Measurements from ENCODE around the gene FAM216A. TPM values are rescaled to one million over a fixed set of nuclear protein-coding genes. Genes with fewer than 3 reads are reported as not detected.
A peak's percentile ranks its signal among the peaks of the same experiment; 100 is the strongest.

FAM216A gene
- total and polyA plus RNA-seq, 7 donors: 1.6 to 13.0 (median 7.5) TPM

- no peaks in the 10 kb centered on the region for H3K9me3 ChIP-seq
Observed at GRCh38 chr12:110528277-110528839, 59.7 kb downstream of the FAM216A start.

GRCh38 chr12:110530511-110530910 lies 61.9 kb downstream of the FAM216A start:
- no peaks in the 10 kb centered on the region for H3K27me3 ChIP-seq
- no peak overlapping the region for H3K4me3 ChIP-seq
- H3K4me1 ChIP-seq: peaks cover 0 to 54% (median 49%) of the 10 kb centered on the region in 4 donors
- WGBS, 2 donors: 72% methylated on average over 2 of the region's 2 CpGs
- intact Hi-C loops (cut with DNase I): no loop called here
- no peak for DNase-seq
- peak overlapping the region in 2 of 4 donors; percentile 75 to 78 for H3K27ac ChIP-seq
- TF ChIP-seq POLR2AphosphoS5 (IDR thresholded peaks at IDR 0.05): peak in 2 of 4 donors; percentile 10 to 14
- TF ChIP-seq CTCF (IDR thresholded peaks at IDR 0.05): no peak
- TF ChIP-seq POLR2A (IDR thresholded peaks at IDR 0.05): no peak
- no peak for TF ChIP-seq EP300 (IDR thresholded peaks at IDR 0.05)
- H3K36me3 ChIP-seq: no peaks in the 10 kb centered on the region
- no peaks in the 10 kb centered on the region for H3K9me3 ChIP-seq

More at GRCh38 chr12:110528277-110528839, 59.7 kb downstream of the FAM216A start:
- TF ChIP-seq POLR2AphosphoS5 (IDR thresholded peaks at IDR 0.05): no peak
- no peak for TF ChIP-seq POLR2A (IDR thresholded peaks at IDR 0.05)
- no peak for TF ChIP-seq EP300 (IDR thresholded peaks at IDR 0.05)
- TF ChIP-seq CTCF (IDR thresholded peaks at IDR 0.05): no peak
- intact Hi-C loops (cut with DNase I): no loop called here
- H3K27me3 ChIP-seq: no peaks in the 10 kb centered on the region
- H3K4me1 ChIP-seq: peaks cover 0 to 32% (median 31%) of the 10 kb centered on the region in 4 donors
- DNase-seq: no peak
- 95 to 96% methylated on average over 6 of the region's 6 CpGs for WGBS, 2 donors
- no peak overlapping the region for H3K27ac ChIP-seq
- H3K36me3 ChIP-seq: no peaks in the 10 kb centered on the region
- H3K4me3 ChIP-seq: no peak overlapping the region

GRCh38 chr12:110531741-110532333 lies 63.2 kb downstream of the FAM216A start:
- Histone ChIP-seq H3K4me3 (peak overlapping the region in 1 of 4 donors; percentile 4), H3K27me3 (no peaks in the 10 kb centered on the region), H3K27ac (peak overlapping the region; percentile 45 to 78 (median 69)), H3K9me3 (no peaks in the 10 kb centered on the region), H3K36me3 (peaks cover 0 to 12% (median 3%) of the 10 kb centered on the region in 4 donors), H3K4me1 (peaks cover 0 to 65% (median 55%) of the 10 kb centered on the region in 4 donors)
- TF ChIP-seq POLR2AphosphoS5 (IDR thresholded peaks at IDR 0.05) (no peak), EP300 (IDR thresholded peaks at IDR 0.05) (no peak), CTCF (IDR thresholded peaks at IDR 0.05) (no peak), POLR2A (IDR thresholded peaks at IDR 0.05) (no peak)
- intact Hi-C loops (cut with DNase I): no loop called here
- 9 to 39% methylated on average over 2 of the region's 2 CpGs for WGBS, 2 donors
- no peak for DNase-seq

- Histone ChIP-seq H3K4me1 (peaks cover 0 to 73% (median 63%) of the 10 kb centered on the region in 4 donors), H3K27ac (peak overlapping the region; percentile 45 to 78 (median 69)), H3K4me3 (no peak overlapping the region), H3K36me3 (peaks cover 0 to 15% (median 3%) of the 10 kb centered on the region in 4 donors), H3K27me3 (no peaks in the 10 kb centered on the region), H3K9me3 (no peaks in the 10 kb centered on the region)
- WGBS, 2 donors: 79 to 80% methylated on average over 3 of the region's 3 CpGs
- TF ChIP-seq POLR2AphosphoS5 (IDR thresholded peaks at IDR 0.05): no peak
- no peak for TF ChIP-seq CTCF (IDR thresholded peaks at IDR 0.05)
- TF ChIP-seq EP300 (IDR thresholded peaks at IDR 0.05): no peak
- no peak for TF ChIP-seq POLR2A (IDR thresholded peaks at IDR 0.05)
- no peak for DNase-seq
- intact Hi-C loops (cut with DNase I): no loop called here
Observed at GRCh38 chr12:110532644-110533043, 64.0 kb downstream of the FAM216A start.

Data from sigmoid colon (tissue), 7 donors.